GM12865 (cell line): ENCODE measurements around the gene TLR3.

ENCODE experiments used
- DNase-seq: peaks from one replicate; pipeline ENCODE4 v3.0.0; 2010; ENCODE audit warnings: low read depth
- H3K4me3 ChIP-seq: 2 replicates; pipeline ENCODE4 v1.5.1; 2011; ENCODE audit warnings: mild to moderate bottlenecking, low read depth, low read length, control low read depth
- CTCF ChIP-seq: IDR thresholded peaks from 2 replicates; pipeline ENCODE4 v1.5.1; 2011; ENCODE audit warnings: low read length, control low read depth, low read depth, inconsistent platforms; ENCODE audit not compliant: insufficient read depth; ENCODE audit errors: missing control alignments

TLR3 gene

GRCh38 chr4:186051096-186051495 lies 17.9 kb upstream of the TLR3 start:
- no peak for DNase-seq
- H3K4me3 ChIP-seq: no peak overlapping the region
- no peak for TF ChIP-seq CTCF

- peak; percentile 86 for DNase-seq
- no peak for TF ChIP-seq CTCF
- H3K4me3 ChIP-seq: no peak overlapping the region
Observed at GRCh38 chr4:186058253-186058979, 10.5 kb upstream of the TLR3 start.

- TF ChIP-seq CTCF: no peak
- H3K4me3 ChIP-seq: no peak overlapping the region
- DNase-seq: no peak
Observed at GRCh38 chr4:186058980-186059316, 10.0 kb upstream of the TLR3 start.

- no peak for TF ChIP-seq CTCF
- no peak overlapping the region for H3K4me3 ChIP-seq
- no peak for DNase-seq
Observed at GRCh38 chr4:186061921-186062320, 7.0 kb upstream of the TLR3 start.

GRCh38 chr4:186067757-186068385 lies 1.1 kb upstream of the TLR3 start:
- TF ChIP-seq CTCF: peak; percentile 56
- H3K4me3 ChIP-seq: no peak overlapping the region
- peak; percentile 74 for DNase-seq

- no peak for TF ChIP-seq CTCF
- H3K4me3 ChIP-seq: no peak overlapping the region
- DNase-seq: no peak
Observed at GRCh38 chr4:186069729-186070128, 773 bp downstream of the TLR3 start.

- no peak overlapping the region for H3K4me3 ChIP-seq
- no peak for DNase-seq
- TF ChIP-seq CTCF: no peak
Observed at GRCh38 chr4:186072516-186072915, 3.6 kb downstream of the TLR3 start.
